Measurements from ENCODE around the gene CACNA1S.

- no peak for TF ChIP-seq CTCF (IDR thresholded peaks at IDR 0.05)
- TF ChIP-seq CHD2 (IDR thresholded peaks at IDR 0.05; ENCODE audit: low read length, partially characterized antibody): no peak
- TF ChIP-seq GABPA (IDR thresholded peaks at IDR 0.05; ENCODE audit: low read depth): no peak
- TF ChIP-seq REST (IDR thresholded peaks at IDR 0.05; ENCODE audit: low read depth, low read length): no peak
- no peak for TF ChIP-seq EZH2phosphoT487 (IDR thresholded peaks at IDR 0.05; ENCODE audit: borderline replicate concordance, low read depth)
- TF ChIP-seq POLR2AphosphoS5 (IDR thresholded peaks at IDR 0.05; ENCODE audit: low read depth, low read length): no peak
- no peak for TF ChIP-seq RAD21 (IDR thresholded peaks at IDR 0.05; ENCODE audit: low read length)
- TF ChIP-seq, protein P1, sequence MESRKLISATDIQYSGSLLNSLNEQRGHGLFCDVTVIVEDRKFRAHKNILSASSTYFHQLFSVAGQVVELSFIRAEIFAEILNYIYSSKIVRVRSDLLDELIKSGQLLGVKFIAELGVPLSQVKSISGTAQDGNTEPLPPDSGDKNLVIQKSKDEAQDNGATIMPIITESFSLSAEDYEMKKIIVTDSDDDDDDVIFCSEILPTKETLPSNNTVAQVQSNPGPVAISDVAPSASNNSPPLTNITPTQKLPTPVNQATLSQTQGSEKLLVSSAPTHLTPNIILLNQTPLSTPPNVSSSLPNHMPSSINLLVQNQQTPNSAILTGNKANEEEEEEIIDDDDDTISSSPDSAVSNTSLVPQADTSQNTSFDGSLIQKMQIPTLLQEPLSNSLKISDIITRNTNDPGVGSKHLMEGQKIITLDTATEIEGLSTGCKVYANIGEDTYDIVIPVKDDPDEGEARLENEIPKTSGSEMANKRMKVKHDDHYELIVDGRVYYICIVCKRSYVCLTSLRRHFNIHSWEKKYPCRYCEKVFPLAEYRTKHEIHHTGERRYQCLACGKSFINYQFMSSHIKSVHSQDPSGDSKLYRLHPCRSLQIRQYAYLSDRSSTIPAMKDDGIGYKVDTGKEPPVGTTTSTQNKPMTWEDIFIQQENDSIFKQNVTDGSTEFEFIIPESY (IDR thresholded peaks at IDR 0.05; ENCODE audit: borderline replicate concordance, low read depth): no peak
- no peak for TF ChIP-seq MAX (IDR thresholded peaks at IDR 0.05; ENCODE audit: low read depth)
- TF ChIP-seq RXRA (IDR thresholded peaks at IDR 0.05; ENCODE audit: borderline replicate concordance, low read depth): no peak
- no peak for TF ChIP-seq PBX3 (IDR thresholded peaks at IDR 0.05)
- no peak for TF ChIP-seq SMC3 (IDR thresholded peaks at IDR 0.05; ENCODE audit: low read depth, low read length)
- TF ChIP-seq USF1 (IDR thresholded peaks at IDR 0.05; ENCODE audit: borderline replicate concordance, low read depth): no peak
Measured at GRCh38 chr1:201098992-201099677, 13.1 kb downstream of the CACNA1S start.

Measured in SK-N-SH (cell line).